ENCODE results near the gene TRDN.

GRCh38 chr6:123224077-123224476, 412.7 kb downstream of the TRDN start:
- TF ChIP-seq CTCF (IDR thresholded peaks at IDR 0.05): no peak
- TF ChIP-seq POLR2A (IDR thresholded peaks at IDR 0.05): no peak
